Activated CD4-positive, alpha-beta T cell treated with anti-CD3 and anti-CD28 coated beads for 48 hours (primary cell): ENCODE results near the gene PTPRN2.
"Not testable (repeated sequence)": the region's sequence is repeated elsewhere in the genome, so short reads cannot be mapped to it uniquely, and the experiment has no call there.

Experiments
- DNase-seq: peaks from one replicate; pipeline ENCODE4 v3.0.0-alpha.2; 2020

PTPRN2 gene

DNA sequence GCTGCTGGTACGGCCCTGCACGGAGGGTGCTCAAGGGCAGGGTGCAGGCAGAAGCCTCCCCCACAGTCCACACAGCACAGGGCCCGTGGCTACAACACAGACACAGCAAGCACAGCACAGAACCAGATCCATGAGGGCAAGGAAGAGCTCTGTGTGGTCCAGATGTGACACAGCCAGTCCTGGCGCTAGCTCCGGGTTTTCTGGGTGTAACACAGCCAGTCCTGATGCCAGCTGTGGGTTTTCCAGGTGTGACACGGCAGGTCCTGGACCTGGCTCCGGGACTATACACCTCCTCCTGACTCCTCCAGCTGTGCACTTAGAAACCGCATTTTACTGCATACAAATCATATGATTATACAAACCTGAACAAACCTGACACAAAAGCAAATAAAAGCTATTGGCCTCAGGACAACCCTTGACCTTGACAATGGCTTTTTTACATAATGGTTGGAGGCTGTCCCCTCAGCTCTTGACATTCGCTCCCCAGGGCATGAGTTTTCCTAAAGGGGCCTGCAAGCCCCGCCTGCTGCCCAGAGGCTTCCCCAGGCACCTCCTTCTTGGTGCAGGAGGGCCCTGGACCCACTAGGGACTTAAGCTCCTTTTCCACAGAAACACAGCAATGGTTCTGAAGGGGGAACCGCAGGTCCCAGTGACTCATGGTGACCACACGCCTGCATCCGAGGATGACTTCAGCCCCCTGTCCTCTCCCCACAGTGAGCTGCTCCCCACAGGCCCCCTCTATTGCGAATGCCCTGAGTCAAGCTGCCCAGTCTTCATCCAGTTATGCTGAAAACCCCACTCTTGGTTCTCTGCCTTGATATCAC, 209.6 kb downstream of the PTPRN2 start:
- no peak for DNase-seq

DNA sequence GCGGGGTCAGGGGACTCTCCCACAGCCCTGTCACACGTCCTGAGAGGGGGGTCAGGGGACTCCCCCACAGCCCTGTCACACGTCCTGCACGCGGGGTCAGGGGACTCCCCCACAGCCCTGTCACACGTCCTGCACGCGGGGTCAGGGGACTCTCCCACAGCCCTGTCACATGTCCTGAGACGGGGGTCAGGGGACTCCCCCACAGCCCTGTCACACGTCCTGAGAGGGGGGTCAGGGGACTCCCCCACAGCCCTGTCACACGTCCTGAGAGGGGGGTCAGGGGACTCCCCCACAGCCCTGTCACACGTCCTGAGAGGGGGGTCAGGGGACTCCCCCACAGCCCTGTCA, 210.8 kb downstream of the PTPRN2 start:
- not testable (repeated sequence) for DNase-seq

DNA sequence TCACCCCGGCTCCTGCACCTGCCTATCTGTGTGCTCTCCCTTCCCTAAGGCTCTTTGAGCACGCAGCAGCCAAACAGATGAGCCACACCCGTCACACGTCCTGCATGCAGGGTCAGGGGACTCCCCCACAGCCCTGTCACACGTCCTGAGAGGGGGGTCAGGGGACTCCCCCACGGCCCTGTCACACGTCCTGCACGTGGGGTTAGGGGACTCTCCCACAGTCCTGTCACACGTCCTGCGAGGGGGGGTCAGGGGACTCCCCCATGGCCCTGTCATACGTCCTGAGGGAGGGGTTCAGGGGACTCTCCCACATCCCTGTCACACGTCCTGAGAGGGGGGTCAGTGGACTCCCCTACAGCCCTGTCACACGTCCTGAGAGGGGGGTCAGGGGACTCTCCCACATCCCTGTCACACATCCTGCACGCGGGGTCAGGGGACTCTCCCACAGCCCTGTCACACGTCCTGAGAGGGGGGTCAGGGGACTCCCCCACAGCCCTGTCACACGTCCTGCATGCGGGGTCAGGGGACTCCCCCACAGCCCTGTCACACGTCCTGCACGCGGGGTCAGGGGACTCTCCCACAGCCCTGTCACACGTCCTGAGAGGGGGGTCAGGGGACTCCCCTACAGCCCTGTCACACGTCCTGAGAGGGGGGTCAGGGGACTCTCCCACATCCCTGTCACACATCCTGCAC, 211.3 kb downstream of the PTPRN2 start:
- DNase-seq: peak; percentile 36

DNA sequence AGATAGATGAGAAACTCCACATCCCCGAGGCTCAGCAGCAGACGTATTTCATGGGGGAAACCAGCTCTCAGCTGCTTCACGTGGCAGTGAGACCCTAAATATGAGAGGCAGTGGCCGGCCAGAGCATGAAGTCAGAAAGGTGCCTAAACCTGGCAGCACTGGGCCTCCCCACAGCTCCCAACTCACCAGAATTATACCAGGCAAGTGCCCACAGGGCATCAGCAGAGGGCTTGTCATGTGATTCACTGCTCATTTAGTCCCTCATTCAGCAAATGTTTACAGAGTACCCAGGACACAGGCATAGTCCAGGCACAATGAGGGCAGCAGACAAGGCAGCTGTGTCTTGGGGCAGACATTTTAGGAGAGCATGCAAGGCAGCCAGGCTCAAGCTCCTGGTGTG, 212.6 kb downstream of the PTPRN2 start:
- no peak for DNase-seq

DNA sequence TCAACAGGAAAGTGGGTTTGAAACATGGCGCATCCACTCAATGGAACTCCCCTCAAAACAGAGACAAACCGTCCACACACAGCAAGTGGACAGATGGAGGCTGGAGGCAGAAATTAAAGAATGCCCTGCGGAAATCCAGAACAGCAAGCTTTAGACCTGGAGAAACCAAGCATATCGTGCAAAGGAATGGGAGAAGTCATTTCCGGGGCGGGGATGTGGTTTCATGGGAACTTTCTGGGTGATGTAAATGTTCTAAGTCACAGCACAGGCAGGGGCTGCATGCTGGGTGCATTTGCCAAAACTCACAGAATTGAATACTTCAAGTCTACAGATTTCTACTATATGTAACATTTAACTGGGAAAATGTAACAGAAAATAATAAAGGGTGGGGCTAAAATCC, 213.0 kb downstream of the PTPRN2 start:
- no peak for DNase-seq

DNA sequence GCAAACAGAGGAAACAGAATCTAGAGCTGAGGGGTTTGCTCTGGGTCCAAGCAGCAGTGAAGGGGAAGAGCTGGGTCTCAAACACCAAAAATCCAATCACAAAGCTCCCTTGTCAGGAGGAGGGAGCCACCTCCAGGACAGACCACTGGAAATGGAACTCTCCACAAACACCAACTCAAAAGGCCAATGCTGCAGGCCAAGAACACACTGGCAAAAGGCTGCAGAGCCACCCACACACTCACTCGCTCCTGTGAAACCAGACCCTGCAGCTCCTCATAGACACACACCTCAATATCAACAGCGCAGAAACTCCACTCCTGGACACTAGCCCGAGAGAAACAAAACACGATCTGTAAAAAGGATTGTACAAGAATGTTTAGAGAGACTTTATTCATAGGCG, 213.5 kb downstream of the PTPRN2 start:
- DNase-seq: no peak

DNA sequence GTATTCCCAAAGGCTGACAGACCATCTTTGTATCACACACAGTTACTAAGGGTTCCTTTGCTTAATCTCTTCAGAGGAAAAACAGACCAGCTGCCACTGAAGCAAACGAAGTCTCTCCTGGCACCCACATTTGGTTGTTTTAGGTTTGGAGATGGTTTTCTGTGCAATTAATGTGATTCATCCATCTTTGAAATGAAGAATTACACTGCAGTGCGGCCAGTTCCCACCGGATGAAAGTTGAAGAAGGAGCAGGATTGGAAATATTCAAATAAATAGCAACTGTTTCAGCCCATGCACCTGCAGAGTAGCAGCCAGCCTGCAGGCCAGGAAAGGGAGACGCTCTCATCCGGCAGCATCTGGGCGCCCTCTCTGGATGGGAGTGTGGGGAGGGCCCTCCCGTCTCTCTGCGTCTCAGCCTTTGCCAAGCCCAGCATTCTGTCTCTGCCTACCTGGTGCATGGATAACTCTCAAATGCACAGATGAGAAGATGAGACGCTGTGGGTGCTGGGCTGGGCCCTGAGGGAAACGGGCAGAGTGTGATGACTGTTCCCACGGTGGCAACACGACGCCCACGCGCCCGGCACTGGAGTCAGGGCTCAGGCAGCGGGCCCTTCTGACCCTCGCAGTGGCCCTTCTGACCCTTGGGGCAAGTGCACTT, 214.0 kb downstream of the PTPRN2 start:
- no peak for DNase-seq

DNA sequence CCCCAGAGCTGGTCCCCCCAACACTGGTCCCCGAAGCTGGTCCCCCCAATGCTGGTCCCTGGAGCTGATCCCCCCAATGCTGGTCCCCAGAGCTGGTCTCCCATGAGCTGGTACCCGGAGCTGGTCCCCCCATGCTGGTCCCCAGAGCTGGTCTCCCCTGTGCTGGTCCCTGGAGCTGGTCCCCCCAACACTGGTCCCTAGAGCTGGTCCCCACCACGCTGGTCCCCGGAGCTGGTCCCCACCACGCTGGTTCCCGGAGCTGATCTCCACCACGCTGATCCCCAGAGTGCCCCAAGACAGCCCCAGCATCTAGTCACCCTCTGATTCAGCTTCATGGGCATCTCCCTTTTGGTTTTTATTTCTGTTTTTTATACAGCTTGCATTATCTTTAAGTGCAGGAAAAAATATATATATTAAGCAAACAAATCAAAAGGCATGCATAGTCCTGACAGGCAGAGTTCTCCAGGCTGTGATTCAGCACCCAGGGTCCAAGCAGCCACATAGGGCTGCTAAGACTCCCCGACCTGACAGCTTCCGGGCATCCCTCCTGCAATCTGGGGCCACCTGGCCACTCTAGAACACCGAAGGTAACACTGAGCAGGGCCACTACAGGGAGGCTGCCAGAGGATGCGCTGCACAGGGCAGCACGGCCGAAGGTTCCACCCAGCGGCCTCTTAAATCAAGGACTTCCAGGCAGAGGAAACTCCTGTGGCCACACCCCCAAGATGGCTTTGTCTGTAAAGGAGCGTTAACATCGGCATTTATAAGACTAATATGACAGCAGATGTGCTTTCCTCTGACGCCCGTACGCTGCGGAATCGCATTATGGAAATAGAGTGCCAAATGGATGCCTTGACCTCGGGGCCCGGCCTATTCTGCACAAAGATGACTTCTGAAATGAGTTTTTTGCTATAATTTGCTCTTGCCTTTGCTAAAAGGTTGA, 215.0 kb downstream of the PTPRN2 start:
- no peak for DNase-seq

DNA sequence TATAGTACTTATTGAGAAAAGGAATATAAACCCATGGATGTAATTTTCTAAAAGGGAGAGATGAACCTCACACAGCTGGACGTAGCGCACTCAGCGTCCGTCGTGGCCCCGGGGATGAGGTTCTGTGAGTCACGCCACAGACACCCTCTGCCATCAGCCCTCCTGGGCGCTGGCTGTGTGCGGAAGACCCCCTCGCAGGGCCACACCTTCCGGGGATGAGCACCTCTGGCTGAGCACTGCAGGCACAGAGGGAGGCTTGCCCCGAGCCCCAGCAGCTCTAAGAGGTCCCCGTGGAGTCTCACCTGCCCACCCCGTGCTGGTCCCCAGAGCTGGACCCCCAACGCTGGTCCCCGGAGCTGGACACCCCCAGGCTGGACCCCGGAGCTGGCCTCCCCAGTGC, 215.8 kb downstream of the PTPRN2 start:
- DNase-seq: no peak

DNA sequence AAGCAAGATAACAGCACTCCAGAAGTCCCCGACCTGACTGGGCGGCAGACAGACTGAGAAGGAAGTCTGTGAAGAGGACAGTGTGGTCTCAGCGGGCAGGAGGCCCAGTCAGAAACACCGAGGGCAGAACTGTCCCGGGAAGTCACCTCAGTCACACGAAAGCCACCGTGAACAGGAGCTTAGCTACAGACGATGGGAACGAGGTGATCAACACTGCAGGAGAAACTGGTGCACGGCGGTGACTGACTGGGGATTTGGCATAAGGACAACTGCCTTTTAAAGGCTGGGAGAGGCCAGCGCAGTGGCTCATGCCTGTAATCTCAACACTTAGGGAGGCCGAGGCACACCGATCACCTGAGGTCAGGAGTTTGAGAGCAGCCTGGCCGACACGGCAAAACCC, 217.8 kb downstream of the PTPRN2 start:
- no peak for DNase-seq

DNA sequence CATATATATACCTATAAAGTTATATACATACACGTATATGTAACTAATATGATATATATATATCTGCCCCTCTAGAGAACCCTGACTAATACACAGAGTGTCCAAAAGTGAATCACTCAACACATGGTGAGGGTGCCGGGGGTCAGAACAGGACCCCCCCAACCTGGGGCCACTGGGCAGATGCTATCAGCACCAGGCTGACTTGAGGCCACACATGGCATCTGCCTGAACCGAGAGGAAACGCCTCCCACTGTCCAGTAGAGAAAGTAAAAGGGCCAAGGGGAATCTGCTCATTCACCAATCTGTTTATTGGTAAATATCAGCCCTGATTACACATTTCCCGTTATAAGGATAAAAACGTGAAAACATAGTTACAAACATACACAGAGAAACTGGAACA, 218.3 kb downstream of the PTPRN2 start:
- no peak for DNase-seq

DNA sequence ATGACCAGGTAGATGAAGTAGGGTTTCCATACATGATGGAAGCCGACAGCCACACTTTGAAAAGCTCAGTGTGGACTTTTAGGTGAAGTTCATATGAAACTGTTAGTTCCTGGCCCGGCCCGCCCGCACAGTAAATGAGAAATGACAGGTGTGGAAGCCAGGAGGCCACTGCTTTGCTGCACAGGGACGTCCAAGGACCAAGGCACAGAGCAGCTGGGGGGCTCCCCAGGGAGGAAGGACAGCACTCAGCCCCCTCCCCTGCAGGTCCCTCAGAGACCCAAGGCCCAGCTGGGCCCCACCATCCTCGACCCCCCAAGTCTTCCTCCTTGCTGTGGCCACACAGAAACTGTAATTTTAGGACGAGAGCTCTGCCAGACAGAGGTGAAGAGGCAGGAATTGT, 219.2 kb downstream of the PTPRN2 start:
- DNase-seq: no peak

DNA sequence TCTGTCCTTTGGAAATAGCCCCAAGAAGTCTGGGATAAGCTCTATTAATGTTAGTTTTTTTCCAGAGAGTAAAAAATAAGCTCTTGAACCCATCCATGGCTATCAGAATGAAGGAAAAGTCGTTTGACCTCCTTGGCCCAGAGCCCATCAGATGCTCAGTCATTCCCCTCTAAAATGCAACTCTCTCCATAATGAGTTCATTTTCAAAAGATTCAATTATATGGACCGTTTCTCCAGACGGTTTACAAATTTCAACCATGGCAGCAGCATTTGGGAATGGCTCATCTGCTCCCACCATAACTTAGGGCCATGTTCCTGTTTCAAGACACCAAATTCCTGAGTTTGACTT, 220.0 kb downstream of the PTPRN2 start:
- no peak for DNase-seq

DNA sequence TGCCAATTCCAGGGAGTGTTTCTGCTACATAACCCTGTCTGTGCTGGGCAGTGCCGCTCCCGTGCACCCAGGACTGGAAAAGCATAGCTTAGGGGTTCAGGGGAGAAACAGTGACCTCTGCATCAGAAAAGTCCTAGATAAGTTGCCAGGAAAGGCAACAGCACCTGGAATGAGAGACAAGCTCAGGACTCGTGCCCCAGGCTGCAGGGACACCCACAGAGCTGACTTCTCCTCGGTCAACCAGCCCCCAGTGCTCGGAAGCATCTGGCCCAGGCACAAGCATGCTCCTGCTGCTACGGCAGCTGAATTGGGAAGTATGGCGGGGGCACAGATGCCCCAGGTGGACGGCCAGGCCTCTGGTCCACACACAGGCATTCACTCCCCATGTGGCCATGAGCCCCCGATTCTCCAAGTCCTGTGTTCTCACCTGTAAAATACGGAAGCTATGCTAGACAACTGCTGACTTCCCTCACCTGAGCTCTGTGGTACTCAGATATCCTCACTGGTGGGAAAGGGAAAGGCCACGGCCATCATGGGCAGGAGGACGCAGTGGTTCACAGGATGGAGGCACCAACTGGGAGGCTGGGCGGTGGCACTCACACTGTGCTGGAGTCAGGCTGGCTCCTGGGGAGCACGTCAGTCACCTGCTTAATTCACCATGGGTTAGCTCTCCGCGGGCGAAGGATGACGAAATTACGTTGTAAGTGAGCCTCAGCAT, 220.5 kb downstream of the PTPRN2 start:
- DNase-seq: no peak

DNA sequence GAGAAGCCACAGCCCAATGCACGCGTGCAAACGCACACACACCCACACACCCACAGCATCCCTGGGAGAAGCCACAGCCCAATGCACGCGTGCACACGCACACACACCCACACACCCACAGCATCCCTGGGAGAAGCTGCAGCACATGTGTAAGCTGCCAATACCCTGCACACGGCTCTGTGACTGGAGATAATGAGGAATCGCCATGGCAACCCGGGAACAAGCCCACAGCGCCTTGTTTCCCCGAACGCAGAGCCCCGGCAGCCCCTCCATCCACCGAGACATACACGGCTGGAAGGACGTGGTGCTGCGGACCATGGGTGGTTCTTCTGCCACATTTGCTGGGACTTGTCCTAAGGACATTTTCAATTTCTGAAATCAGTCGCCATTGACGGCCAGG, 221.3 kb downstream of the PTPRN2 start:
- DNase-seq: no peak

DNA sequence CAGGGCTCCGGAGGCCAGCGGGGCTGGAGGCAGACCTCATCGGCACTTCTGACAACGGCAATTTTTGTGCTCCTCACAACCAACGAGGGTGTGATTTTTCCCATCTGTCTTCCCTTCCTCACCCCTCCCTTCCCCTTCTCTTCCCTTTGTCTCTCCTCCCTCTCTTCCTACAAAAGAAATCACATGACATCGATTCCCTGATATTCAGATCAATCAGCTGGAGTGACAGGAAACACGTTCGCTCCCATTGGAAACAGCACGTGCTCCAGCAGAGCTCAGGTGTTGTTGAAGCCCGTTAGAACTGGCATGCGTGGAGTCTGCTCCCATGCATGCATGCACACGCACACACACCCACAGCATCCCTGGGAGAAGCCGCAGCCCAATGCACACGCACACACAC, 222.4 kb downstream of the PTPRN2 start:
- DNase-seq: no peak

DNA sequence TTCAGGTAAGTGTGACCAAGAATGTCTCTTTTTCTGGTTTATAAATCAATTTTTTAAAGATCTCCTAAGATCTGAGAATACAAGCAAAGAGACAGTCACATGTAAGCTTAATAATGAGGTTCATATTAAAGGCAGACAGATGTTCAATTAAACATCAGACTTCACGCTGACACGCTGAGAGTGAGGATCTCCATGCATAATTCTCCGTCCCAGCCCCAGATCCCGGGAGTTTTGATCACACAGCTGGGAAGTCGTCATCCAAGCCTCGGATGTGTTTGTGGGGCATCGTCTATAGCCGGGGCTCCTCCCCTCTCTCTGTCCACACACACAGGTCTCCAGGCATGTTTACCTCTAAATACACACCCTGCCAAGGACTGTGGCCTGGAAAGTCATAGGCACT, 223.2 kb downstream of the PTPRN2 start:
- DNase-seq: no peak

DNA sequence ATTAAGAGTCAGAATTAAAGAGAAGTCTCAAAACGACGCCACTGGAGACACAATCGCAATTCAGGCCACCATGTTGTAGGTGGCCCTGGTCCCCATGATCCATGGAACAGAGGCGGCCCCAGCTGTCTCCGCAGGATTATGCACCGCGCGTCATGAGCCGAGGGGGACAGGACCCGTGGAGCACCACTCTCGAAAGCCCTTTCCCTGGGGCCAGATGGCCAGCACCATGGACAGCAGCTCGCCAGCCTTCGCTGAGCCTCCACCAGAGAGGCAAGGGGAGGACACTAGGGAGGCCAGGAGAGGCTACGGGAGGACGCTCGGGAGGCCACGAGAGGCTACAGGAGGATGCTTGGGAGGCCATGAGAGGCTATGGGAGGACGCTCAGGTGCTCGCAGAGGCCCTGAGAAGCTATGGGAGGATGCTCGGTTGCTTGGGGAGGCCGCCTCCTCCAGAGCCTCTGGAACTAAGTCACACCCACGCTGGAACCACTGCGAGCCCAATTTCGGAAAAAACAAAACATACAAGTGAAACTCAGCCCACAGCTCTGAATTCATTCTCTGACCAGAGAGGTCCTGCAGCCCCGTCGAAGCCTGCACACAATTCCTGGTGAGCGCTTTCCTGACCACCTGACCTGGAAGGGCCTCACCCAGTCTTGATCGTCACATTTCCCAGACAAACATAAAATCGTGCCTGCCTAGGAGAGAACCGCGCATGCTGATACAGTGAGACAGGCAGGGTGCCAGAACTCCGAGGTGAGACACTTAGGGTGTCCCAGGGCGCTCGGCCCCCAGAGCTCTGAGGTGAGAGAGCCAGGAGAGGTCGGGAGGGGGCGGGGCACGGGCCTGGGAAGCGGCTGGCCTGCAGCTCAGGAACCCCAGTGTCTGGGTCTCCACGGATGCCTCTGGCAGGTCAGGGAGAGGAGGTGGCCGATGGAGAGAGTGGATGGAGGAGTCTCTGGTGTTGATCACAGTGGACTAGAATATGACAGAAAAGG, 224.4 kb downstream of the PTPRN2 start:
- no peak for DNase-seq

DNA sequence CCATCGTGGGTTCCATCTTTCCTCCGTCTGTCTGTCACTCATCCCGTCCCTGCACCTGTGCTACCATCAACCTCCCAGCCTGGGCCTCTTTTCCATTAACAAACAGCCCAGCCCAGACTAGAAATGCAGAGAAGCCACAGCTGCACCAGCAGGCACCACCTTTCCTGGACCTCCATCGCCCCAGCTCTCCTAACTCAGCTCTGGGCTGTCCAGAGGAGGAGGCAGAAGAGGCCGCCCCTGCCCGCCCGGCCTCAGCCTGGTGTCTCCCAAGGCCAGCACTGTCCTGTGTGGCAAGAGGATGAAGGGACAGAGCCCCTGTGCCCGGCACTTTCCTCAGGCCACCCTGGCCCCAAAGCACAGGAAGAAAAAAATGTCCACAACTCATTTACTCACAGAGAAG, 225.6 kb downstream of the PTPRN2 start:
- DNase-seq: no peak

DNA sequence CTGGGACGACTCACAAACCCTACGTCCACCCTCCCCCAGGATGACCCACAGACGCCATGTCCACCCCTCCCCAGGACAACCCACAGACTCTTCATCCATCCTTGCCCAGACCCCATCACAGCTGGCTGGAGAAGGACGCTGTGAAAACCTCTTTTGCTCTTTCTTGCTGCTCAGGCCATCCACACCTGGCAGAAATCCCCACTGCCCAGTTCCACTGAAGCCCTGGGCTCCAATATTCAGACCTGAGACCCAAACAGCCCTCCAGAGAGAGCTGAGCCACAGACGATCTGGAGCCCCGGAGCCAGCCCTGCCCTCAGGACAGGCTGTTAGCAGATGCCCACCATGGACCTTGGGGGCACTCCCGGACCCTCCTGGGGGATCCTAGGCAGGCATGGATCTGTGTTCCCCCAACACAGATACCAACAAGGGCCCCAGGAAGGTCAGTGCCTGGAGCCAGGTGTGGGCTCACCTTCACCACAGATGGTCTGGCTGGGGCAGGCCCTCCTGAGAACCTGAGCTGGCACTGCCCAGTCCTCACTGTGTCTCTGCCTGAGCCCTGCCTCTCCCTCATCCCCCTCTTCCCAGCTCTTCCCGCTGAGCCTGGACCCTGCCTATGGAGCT, 226.2 kb downstream of the PTPRN2 start:
- DNase-seq: no peak
